Erythroblast (primary cell): ENCODE results near the gene SNX18.

Source experiments
- DNase-seq, 2 experiments: peaks; one replicate each; lab custom pipeline; 2025; lab: John Stamatoyannopoulos, UW
- GATA1 ChIP-seq: IDR thresholded peaks from 2 replicates; pipeline ENCODE4 v1.6.1; 2011; ENCODE audit warnings: low read depth, mild to moderate bottlenecking, control low read depth, low read length, moderate library complexity
- POLR2A ChIP-seq: IDR thresholded peaks from 2 replicates; pipeline ENCODE4 v1.6.1; 2011; ENCODE audit warnings: mild to moderate bottlenecking, low read length

SNX18 gene

GRCh38 chr5:54514841-54515432, 2.6 kb upstream of the SNX18 start:
- DNase-seq = no peak
- TF ChIP-seq GATA1 (no peak), POLR2A (no peak)

GRCh38 chr5:54515634-54516033, 1.9 kb upstream of the SNX18 start:
- TF ChIP-seq POLR2A (no peak), GATA1 (no peak)
- DNase-seq = no peak

- TF ChIP-seq POLR2A = no peak
- TF ChIP-seq GATA1 = no peak
- no peak for DNase-seq
Measured at GRCh38 chr5:54516051-54516655, 1.4 kb upstream of the SNX18 start.

GRCh38 chr5:54517174-54517511, 416 bp upstream of the SNX18 start:
- TF ChIP-seq POLR2A (no peak), GATA1 (no peak)
- DNase-seq = no peak

- DNase-seq = peak; percentile 65 to 67
- TF ChIP-seq GATA1 (no peak), POLR2A (no peak)
Measured at GRCh38 chr5:54518146-54518817, 723 bp downstream of the SNX18 start.

GRCh38 chr5:54518818-54519508, 1.4 kb downstream of the SNX18 start:
- TF ChIP-seq POLR2A = no peak
- no peak for DNase-seq

- no peak for TF ChIP-seq POLR2A
- no peak for TF ChIP-seq GATA1
- DNase-seq = no peak
Measured at GRCh38 chr5:54519509-54519876, 1.9 kb downstream of the SNX18 start.

GRCh38 chr5:54520438-54520846, 2.9 kb downstream of the SNX18 start:
- peak in 1 of 2 experiments; percentile 4 for DNase-seq
- TF ChIP-seq GATA1 (no peak), POLR2A (no peak)

GRCh38 chr5:54520940-54521339, 3.4 kb downstream of the SNX18 start:
- TF ChIP-seq POLR2A = no peak
- TF ChIP-seq GATA1 = no peak
- no peak for DNase-seq

GRCh38 chr5:54521856-54522479, 4.4 kb downstream of the SNX18 start:
- DNase-seq = no peak
- no peak for TF ChIP-seq GATA1
- no peak for TF ChIP-seq POLR2A

- DNase-seq = no peak
- no peak for TF ChIP-seq POLR2A
- TF ChIP-seq GATA1 = no peak
Measured at GRCh38 chr5:54523534-54523933, 6.0 kb downstream of the SNX18 start.

- no peak for TF ChIP-seq POLR2A
- no peak for TF ChIP-seq GATA1
- DNase-seq = no peak
Measured at GRCh38 chr5:54524082-54524481, 6.5 kb downstream of the SNX18 start.

- DNase-seq = no peak
- TF ChIP-seq GATA1 (no peak), POLR2A (no peak)
Measured at GRCh38 chr5:54524704-54525103, 7.1 kb downstream of the SNX18 start.

GRCh38 chr5:54525261-54525660, 7.7 kb downstream of the SNX18 start:
- no peak for DNase-seq
- TF ChIP-seq GATA1 (no peak), POLR2A (no peak)
